Activated T-cell treated with anti-CD3 and anti-CD28 coated beads, Interleukin-2, amount 50 U/mL, for 48 hours (primary cell): Measurements from ENCODE around the gene LEAP2.

Source experiments
- DNase-seq, 2 experiments: peaks; one replicate each; pipeline ENCODE4 v3.0.0-alpha.2; 2020

The LEAP2 gene

DNA sequence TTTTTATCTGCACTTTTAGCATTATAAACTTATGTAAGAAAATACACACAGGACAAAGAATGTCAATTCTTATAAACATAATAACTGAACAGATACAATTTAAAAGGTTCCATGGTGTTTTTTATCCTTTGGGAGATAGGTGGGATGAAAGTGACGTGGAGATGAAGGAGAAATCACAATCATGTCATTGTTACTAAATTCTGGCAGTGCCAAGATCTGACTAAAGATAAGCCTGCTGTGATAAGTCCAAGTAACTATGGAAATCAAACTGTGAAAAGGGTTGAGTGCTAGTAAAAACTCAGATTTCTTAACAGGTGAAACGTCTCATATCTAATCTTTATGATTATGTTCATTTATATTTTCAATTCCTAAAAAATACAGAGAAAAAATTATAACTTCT lies 11.1 kb downstream of the LEAP2 start:
- no peak for DNase-seq

DNA sequence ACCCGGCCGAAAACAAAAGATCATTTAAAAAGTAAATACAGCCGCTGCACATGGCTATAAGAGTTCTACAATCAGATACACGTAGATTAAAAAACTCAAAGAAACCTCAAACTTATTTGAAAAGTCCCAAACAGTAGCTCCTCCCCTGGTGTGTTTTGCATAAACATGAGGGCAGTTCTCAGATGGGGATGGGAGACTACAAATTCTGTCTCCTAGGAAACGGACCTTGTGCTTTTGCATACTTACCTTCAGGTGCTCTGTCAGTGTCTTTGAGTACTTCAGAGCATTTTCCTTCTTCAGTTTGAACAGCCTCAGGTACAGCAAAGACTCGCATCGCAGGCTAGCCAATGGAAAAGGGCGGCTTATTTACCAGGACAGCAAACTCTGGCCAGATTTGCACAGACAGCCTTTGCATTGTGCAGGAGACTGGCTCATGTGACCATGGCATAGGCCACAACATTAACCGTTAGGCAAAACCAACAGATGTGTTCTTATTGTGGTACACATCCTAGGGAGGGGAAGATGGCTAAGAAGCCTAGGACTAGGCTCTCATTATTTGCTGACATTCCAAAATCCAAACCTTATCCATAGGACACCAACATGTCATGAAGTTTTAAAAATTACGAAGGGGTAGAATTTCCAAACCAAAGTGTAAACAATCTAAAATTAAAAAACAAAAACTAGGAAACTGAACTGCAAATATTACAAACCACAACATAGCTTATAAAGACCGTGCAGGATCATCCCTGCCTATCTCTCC lies 12.8 kb downstream of the LEAP2 start:
- no peak for DNase-seq

DNA sequence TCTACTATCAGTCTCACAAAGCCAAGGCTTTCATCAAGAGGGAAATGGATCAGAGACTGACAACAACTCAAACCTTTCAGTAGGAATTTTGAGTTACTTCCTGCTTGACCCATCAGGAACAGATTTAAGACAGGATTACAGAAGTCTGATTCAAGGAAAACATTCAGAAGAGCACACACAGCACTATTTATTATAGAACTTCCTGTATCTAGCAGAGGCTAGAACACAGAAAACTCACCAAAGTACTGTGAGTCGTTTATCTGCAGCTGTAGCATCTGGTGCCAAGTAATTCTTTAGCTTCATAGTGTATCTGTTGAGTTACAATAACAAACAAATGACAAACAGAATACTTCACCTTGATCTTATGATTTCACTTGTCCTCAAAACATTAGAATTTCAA lies 13.8 kb downstream of the LEAP2 start:
- no peak for DNase-seq

DNA sequence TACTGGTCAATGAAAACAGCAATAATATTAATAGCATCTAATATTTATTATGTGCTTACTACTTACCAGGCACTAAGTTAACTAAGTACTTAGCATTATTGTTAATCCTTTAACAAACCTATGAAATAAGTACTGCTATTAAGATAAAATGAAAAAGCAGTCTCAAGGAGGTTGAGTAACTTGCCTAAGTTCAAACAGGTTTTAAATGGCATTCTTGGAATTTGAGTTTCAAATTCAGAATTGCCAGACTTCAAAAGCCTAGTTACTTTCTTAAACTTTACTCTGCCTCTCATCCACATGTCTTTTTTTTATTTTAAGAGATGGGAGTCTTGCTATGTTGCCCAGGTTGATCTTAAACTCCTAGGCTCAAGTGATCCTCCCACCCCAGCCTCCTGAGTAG lies 16.0 kb downstream of the LEAP2 start:
- DNase-seq, result no peak

DNA sequence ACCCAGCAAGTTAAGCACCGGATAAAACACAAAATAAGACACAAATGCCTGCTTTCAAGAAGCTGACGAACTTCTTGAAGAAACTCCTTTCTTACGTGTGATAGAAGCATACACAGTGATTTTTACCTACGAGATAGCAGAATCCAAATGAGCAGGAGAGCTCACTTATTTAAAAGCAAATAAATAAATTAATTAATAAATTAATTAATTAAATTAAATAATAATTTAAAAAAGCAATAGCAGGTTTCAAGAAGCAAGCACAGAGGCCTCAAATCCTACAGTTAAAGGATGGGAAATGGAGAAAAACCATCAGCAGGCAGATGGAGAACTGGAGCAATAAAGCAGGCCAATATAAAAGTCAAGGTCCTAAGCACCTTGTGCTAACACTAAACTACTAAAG lies 17.3 kb downstream of the LEAP2 start:
- DNase-seq, result no peak

DNA sequence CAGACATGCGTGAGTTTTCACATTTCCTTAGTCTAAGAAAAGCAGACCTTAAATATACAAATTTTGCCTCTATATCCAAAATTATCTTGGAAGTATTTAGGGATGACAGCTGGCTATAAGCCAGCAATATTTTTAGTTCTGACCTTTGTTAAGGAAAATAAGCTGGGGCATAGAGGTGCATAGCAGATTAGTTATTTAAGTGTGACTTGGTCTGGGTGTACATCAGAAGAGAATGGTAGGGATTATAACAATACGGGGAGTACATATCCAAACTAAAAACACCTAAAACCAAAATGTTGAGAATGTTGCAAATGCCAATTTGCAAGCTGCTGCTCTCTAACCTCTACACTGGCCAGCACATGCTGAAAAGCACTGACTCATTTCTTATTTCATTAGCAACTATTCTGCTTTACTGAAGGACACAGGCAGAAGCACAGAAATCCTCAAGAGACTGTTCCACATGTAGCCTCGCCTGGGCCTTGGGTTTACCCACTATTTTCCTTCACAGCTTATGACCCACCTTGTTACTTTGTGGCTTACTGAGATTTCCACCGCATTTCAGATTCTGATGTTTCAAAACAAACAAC lies 22.3 kb downstream of the LEAP2 start:
- DNase-seq, result no peak

DNA sequence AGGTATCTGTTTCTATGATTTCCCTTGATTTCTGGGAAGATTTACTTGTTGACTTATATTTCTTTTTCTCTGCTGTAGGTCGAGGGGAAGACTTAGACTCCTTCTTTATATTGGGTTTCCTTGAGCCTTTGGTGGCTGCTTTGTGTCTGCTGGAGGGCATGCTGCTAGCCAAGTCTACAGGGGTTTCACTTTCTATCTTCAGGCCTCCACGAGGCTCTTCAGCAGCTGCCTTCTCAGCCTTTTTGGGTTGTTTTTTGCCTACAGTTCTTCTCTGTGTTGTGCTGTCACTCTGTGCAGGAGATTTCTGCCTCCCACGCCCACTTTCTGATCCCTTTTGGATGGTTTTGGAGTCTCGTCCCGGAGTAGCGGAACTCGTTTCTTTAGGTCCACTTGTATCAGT lies 23.2 kb downstream of the LEAP2 start:
- no peak for DNase-seq

DNA sequence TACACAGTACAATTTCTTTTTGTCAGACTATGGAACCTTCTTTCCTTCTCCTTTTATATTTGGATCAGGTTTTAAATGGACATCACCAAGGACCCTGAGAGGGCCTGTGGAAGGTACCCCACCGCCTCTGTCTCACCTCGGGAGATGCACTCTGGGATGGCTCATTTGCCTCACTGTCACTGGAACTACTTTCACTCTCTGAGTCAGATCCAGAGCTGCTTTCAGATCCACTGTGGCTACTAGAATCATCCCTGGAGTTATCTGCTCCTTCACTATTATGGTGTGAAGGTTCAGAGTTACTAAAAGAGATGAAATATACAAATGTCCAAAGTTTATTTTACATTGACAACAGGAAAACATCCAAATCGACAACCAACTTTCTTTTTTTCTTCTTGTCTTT lies 24.6 kb downstream of the LEAP2 start:
- no peak for DNase-seq

DNA sequence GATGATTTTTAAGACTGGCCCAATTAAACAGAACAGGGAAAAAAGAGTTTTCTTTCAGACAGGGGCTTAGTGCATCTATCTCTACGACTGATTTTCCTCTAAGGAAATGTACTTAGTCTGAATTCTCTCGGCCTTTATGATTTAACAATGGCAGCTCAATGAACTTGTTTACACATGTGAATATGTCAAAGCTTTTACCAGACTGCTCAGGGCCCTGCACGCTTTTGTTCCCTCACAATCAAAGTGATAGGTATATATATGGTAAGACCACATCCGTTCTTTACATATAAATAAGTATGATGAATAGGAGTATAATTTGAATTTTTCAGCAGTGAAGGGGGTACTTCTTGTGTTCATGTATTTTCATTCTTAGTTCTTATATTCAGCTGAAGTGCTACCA lies 27.6 kb downstream of the LEAP2 start:
- no peak for DNase-seq

DNA sequence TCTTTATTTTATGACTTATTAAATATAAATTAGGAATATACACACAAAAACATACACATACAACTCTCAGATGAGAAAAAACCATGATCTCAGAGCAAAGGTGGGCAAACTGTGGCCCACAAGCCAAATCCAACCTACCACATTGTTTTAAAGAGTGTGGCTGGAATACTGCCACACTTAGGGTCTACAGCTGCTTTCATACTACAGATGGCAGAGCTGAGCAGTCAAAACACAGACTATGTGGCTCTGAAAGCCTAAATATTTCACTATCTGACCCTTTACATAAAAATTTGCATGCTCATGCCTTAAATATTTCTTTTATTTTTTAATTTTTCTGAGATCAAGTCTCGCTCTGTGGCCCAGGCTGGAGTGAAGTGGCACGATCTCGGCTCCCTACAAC lies 28.3 kb downstream of the LEAP2 start:
- DNase-seq, result no peak

DNA sequence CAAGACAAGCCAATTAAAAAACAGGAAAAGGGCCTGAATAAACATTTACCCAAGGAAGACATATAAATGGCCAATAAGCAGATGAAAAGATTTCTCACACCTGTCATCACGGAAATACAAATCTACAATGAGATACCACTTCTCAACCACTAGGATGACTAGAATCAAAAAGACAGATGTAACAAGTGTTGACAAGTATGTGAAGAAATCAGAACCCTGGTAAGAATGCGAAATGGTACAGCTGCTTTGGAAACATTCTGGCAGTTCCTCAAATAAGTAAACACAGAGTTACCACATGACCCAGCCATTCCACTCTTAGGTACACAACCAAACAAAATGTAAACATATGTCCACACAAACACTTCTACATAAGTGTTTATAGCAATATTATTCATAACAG lies 32.5 kb downstream of the LEAP2 start:
- DNase-seq, result no peak

DNA sequence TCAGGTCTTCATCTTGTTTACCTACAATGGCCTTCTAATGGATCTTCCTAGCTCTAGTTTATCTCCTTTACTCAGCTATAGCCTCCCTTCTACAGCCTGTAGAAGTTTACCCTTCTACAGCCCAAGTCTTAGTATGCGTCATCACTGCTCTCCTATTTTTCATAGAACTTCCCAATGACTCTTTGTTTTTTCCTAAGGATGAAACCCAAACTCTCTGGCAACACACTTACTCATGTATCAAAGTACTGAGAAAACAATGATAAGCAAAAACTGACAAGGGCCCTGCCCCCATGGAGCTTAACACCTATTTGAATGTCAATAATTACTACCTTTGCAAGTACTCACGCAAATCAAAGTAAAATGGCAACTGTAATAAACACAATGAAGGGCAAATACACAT lies 33.7 kb downstream of the LEAP2 start:
- no peak for DNase-seq

DNA sequence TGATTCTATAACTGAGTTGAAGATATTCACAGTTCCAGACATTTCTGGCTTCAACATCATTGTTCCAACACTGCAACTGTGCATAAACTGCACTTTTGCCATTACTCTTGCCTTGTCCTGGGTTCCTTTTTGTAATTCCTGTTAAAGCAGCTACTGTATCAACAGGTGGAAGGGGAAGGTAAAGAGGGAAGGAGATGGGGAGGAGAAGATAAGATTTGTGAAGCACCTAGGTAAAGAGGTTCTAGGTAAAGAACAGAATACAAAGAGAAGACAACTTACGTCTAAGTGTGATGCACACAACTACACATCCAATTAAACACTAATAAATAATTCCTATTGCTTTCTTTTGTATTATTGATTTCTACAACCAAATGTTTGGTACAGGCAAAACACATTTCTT lies 36.2 kb downstream of the LEAP2 start:
- no peak for DNase-seq

DNA sequence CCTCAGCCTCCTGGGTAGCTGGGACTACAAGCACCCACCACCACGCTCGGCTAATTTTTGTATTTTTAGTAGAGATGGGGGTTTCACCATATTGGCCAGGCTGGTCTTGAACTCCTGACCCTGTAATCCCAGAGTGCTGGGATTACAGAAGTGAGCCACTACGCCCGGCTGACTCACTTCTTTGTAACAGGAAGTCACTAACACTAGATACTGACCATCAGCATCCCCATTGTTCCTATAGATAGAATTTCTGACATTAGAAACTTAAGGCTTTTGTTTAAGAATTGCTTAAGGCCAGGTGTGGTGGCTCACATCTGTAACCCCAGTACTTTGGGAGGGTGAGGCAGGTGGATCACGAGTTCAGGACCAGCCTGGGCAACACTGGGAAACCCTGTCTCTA lies 42.2 kb downstream of the LEAP2 start:
- no peak for DNase-seq

DNA sequence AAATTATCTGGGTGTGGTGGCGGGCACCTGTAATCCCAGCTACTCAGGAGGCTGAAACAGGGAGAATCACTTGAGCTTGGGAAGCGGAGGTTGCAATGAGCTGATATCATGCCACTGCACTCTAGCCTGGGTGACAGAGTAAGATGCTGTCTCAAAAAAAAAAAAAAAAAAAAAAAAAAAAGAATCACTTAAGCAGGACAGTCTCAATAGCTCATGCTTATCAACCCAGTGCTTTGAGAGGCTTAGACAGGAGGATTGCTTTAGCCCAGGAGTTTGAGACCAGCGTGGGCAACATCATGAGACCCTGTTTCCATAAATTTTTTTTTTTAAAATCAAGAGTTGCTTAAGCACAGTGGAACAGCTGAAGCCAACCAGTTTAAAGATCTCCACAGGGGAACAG lies 42.6 kb downstream of the LEAP2 start:
- no peak for DNase-seq
